ENCODE data around the gene CABP4. TPM values are rescaled to one million over a fixed set of nuclear protein-coding genes. Genes with fewer than 3 reads are reported as not detected.

Gene CABP4
- total RNA-seq, 1 donor: not detected

DNA sequence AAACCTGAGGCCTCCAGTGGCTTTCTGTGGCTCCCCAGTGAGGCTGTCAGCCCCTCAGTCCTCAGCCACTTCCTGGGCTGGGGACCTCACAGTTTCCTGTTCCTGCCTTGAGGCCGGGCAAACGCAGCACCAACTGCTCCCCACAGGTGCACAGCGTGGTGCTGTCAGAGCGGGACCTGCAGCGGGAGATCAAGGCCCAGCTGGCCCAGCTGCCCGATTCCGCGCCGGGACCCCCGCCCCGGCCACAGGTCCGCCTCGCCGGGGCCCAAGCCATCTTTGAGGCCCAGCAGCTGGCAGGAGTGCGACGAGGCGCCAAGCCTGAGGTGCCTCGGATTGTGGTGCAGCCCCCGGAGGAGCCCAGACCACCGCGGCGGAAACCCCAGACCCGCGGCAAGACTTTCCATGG, 45.9 kb upstream of the CABP4 start:
- no peak overlapping the region for H3K4me3 ChIP-seq (ENCODE audit: low read depth, low read length)
- no peak for DNase-seq (ENCODE audit: low read depth)
- TF ChIP-seq, protein P1, sequence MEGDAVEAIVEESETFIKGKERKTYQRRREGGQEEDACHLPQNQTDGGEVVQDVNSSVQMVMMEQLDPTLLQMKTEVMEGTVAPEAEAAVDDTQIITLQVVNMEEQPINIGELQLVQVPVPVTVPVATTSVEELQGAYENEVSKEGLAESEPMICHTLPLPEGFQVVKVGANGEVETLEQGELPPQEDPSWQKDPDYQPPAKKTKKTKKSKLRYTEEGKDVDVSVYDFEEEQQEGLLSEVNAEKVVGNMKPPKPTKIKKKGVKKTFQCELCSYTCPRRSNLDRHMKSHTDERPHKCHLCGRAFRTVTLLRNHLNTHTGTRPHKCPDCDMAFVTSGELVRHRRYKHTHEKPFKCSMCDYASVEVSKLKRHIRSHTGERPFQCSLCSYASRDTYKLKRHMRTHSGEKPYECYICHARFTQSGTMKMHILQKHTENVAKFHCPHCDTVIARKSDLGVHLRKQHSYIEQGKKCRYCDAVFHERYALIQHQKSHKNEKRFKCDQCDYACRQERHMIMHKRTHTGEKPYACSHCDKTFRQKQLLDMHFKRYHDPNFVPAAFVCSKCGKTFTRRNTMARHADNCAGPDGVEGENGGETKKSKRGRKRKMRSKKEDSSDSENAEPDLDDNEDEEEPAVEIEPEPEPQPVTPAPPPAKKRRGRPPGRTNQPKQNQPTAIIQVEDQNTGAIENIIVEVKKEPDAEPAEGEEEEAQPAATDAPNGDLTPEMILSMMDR (IDR thresholded peaks at IDR 0.05; ENCODE audit: insufficient read depth, low read length): no peak

DNA sequence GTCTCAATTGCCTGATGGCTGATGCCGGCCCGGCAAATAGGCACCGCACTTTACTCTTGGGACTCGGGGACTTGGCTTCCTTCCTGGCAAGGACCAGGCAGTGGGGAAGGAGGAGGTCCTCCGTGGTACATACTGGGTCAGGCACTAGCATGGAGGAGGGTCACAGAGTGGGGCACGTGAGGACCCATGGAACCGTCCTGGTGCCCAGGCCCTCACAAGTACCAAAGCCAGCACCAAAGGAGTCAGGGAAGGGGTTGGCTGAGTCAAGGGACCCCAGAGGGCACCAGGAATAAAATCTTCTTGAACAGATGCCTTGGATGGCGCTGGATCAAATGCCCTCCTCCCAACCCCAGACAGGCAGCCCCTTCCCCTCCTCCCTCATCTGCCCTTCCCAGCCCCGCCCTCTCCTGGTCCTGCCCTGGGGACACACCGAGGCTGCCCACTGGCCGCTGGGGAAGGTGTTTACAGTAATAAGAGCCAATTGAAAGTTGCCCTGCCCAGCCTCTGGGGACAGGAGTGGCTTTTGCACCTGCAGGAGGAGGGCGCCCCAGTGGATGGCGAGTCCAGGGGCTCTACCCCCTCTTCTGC, 45.3 kb upstream of the CABP4 start:
- no peak for DNase-seq (ENCODE audit: low read depth)
- TF ChIP-seq, protein P1 (IDR thresholded peaks at IDR 0.05; ENCODE audit: insufficient read depth, low read length): no peak
- H3K4me3 ChIP-seq (ENCODE audit: low read depth, low read length): no peak overlapping the region

DNA sequence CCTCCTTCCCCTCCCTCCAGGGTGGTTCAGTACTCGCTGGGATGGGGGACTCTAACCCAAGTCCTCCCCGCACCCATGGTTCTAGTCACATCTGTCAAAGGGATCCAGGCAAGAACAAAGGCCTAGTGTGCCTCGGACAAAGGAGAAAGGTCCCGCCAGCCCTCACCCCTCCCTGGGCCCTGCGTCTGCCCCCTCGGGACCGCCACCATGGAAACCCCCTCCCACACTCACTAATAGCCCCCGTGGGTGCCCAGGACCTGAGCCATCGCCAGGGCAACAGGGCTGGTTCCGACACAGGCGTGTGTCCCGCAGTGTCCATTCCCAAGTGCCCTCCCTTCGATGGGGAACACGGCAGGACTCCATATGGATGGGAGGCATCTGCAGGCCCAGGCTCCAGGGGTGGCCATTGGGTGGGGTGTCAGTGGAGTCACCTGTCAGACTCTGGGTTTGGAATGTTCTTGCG, 44.8 kb upstream of the CABP4 start:
- H3K4me3 ChIP-seq (ENCODE audit: low read depth, low read length): no peak overlapping the region
- TF ChIP-seq, protein P1 (IDR thresholded peaks at IDR 0.05; ENCODE audit: insufficient read depth, low read length): no peak
- no peak for DNase-seq (ENCODE audit: low read depth)

DNA sequence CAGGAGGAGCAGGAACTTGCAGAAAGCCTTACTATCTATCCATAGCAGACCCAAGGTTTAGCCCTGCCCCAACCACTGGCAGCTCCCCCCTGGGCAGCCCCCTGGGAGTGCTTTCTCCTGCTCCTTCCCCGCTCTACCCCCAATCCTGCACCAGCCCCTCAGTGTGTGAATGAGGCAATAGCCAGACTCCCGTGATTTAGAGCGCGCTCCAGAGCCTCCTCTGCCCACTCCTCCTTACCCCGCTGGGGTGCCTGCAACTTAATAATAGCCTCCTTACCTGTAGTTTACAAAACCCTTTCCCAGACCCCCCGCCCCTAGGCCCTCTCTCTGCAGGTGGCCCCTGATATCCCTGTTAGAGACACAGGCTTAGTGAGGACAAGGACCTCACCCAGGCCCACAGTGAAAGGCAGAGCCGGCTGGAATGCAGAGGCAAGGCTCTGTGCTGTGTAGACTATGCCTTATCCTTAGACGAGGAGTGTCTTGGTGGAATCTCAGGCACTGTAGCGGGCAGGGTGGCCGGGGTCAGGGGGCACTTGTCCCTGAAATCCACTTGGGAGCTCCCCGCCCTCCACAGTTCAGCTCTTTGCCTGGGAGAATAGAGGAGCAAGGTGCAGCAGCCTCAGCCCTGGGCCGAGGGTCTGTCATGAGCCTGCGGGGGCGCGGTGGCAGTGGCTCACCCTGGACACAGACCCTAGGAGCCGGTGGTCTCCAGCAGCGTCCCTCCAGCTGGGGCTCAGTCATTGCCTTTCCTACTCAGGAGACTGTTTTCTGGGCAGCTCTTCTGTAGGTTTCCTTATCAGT, 44.0 kb upstream of the CABP4 start:
- H3K4me3 ChIP-seq (ENCODE audit: low read depth, low read length): no peak overlapping the region
- TF ChIP-seq, protein P1 (IDR thresholded peaks at IDR 0.05; ENCODE audit: insufficient read depth, low read length): no peak

DNA sequence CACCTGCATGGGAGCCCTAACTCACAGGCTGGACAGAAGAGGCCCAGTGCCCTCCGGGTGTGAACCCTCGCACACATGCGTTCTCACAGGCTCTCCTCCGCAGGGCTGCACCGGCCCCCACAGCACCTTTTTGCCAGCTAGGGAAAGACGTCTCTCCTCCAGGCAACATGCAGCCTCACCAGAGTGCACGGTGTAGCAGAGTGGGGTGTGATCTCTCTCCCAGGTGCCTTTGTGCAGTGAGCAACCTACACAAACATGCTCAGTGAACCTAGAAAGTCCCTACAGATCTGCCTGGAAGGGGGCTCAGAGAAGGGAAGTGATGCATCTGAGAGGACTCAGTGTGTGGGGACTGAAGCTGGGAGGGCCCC, 43.4 kb upstream of the CABP4 start:
- TF ChIP-seq, protein P1 (IDR thresholded peaks at IDR 0.05; ENCODE audit: insufficient read depth, low read length): no peak
- no peak overlapping the region for H3K4me3 ChIP-seq (ENCODE audit: low read depth, low read length)
- DNase-seq (ENCODE audit: low read depth): no peak

More for the DNA sequence above, 44.0 kb upstream of the CABP4 start:
- no peak for DNase-seq (ENCODE audit: low read depth)

DNA sequence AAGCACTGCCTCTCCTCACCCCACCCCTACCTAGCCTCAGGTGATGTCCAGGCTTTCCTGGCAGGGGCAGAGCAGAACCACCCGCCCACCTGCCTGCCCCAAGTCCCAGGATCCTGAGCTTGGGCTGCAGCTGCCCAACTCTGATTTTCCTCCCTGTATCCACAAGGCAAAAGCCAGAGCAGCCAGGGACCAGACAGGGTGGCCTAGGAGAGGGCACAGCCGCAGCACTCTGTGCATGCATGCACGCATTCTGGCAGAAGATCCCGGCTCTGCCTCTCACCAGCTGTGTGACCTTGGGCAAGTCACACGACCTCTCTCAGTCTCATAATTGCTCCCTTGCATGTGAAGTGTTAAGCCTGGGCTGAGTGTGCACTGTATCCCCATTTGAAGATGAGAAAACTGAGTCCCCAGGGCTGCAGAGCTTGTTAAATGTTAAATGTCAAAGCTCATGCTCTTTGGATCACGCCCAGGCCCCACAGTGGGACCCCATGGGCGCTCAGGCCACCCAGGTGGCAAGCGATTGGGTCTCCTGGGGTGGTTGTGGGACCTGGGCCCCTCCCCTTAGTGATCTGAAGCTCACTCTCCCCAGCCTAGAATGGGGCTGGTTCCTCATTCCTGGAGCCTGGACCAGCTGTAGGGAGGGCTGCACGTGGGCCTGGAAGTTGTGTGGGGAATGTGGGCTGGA, 42.5 kb upstream of the CABP4 start:
- no peak overlapping the region for H3K4me3 ChIP-seq (ENCODE audit: low read depth, low read length)
- DNase-seq (ENCODE audit: low read depth): no peak
- TF ChIP-seq, protein P1 (IDR thresholded peaks at IDR 0.05; ENCODE audit: insufficient read depth, low read length): no peak

Data from fibroblast of the aortic adventitia (primary cell).